Caco-2 (cell line): ENCODE results near the gene AFAP1L2. TPM values are rescaled to one million over a fixed set of nuclear protein-coding genes. Genes with fewer than 3 reads are reported as not detected.

Experiments used
- BruUV-seq: library from RNA; stranded (reverse); fragments of 400-500 nt; replicated peaks from 2 replicates; lab custom pipeline; 2021; lab: Mats Ljungman, UMichigan
- CTCF ChIA-PET: fragments of 300-600 bp; sonication (Branson Sonifier 250); formaldehyde crosslinking; loops from one replicate; lab custom pipeline; 2022; ENCODE audit warnings: antibody characterized with exemption; lab: Charles Lee
- POLR2A ChIA-PET: fragments of 300-600 bp; sonication (Branson Sonifier 250); formaldehyde crosslinking; loops from one replicate; lab custom pipeline; 2022; ENCODE audit warnings: antibody characterized with exemption; lab: Charles Lee
- DNase-seq, 2 experiments: peaks; one replicate each; pipeline versions ENCODE4 v3.0.0 to v3.0.0-alpha.2; 2020 to 2022
- H3K27me3 ChIP-seq: replicated peaks from 2 replicates; pipeline ENCODE4 v1.6.0; 2011; ENCODE audit warnings: low read length; ENCODE audit not compliant: control insufficient read depth, insufficient read depth
- H3K36me3 ChIP-seq: 2 replicates; pipeline ENCODE4 v1.5.1; 2011; ENCODE audit warnings: low read length; ENCODE audit not compliant: control insufficient read depth, insufficient read depth
- H3K4me1 ChIP-seq: fragments of 250-450 bp; sonication (Bioruptor Pico); 2 replicates; pipeline ENCODE4 v1.5.1; 2020; ENCODE audit warnings: mild to moderate bottlenecking
- H3K4me3 ChIP-seq: 2 replicates; pipeline ENCODE4 v1.5.1; 2011; ENCODE audit warnings: low read depth, mild to moderate bottlenecking, control low read depth, low read length
- H3K9me3 ChIP-seq: fragments of 250-450 bp; sonication (Bioruptor Pico); 2 replicates; pipeline ENCODE4 v1.5.1; 2020; ENCODE audit warnings: mild to moderate bottlenecking, moderate library complexity
- H3K27ac Mint-ChIP-seq: one replicate; pipeline ENCODE4 v1.8.0; 2022; ENCODE audit warnings: mixed read lengths; ENCODE audit not compliant: unreplicated experiment
- H3K27me3 Mint-ChIP-seq: one replicate; pipeline ENCODE4 v1.8.0; 2022; ENCODE audit warnings: mixed read lengths; ENCODE audit not compliant: insufficient read depth, unreplicated experiment
- H3K36me3 Mint-ChIP-seq: one replicate; pipeline ENCODE4 v1.8.0; 2022; ENCODE audit warnings: mild to moderate bottlenecking, mixed read lengths; ENCODE audit not compliant: insufficient read depth, unreplicated experiment
- H3K4me1 Mint-ChIP-seq: one replicate; pipeline ENCODE4 v1.8.0; 2022; ENCODE audit warnings: low read depth, mixed read lengths; ENCODE audit not compliant: unreplicated experiment
- H3K4me3 Mint-ChIP-seq: one replicate; pipeline ENCODE4 v1.8.0; 2022; ENCODE audit warnings: mild to moderate bottlenecking, moderate library complexity, mixed read lengths; ENCODE audit not compliant: unreplicated experiment
- H3K9me3 Mint-ChIP-seq: one replicate; pipeline ENCODE4 v1.8.0; 2022; ENCODE audit warnings: mixed read lengths; ENCODE audit not compliant: unreplicated experiment
- CTCF ChIP-seq, 2 experiments: fragments of 200-600 bp in 1 of 2; IDR thresholded peaks; 1 replicate in 1 of 2; 2 replicates in 1 of 2; pipeline versions ENCODE4 v1.5.1 to v1.8.0; 2011 to 2022; ENCODE audit warnings: antibody characterized with exemption in 1 of 2, control low read depth in 1 of 2, inconsistent platforms in 1 of 2, low read depth in 1 of 2, low read length in 1 of 2, mild to moderate bottlenecking in 1 of 2, moderate library complexity in 1 of 2; ENCODE audit not compliant: insufficient read depth in 1 of 2, severe bottlenecking in 1 of 2, unreplicated experiment in 1 of 2
- intact Hi-C: fragments of 100-400 bp; cut with micrococcal nuclease; formaldehyde crosslinking; loops from one replicate; pipeline ENCODE4 v1.10.0; 2022; ENCODE audit not compliant: unreplicated experiment
- total RNA-seq: library from RNA; stranded (reverse); gene quantifications from 2 replicates; pipeline ENCODE4 v1.2.3, GENCODE V29; 2022

AFAP1L2 gene
- total RNA-seq, 1 experiment from 2014 or later: 2.3 TPM

- intact Hi-C loops: no loop called here
- Histone ChIP-seq H3K4me3 (no peak overlapping the region), H3K9me3 (no peaks in the 10 kb centered on the region), H3K4me1 (no peaks in the 10 kb centered on the region), H3K27me3 (no peaks in the 10 kb centered on the region), H3K36me3 (no peaks in the 10 kb centered on the region)
- no peak for TF ChIP-seq CTCF (IDR thresholded peaks at IDR 0.05; ENCODE audit: insufficient read depth in 1 of 2, low read depth in 1 of 2, low read length in 1 of 2, severe bottlenecking in 1 of 2, unreplicated experiment in 1 of 2)
- ChIA-PET CTCF (no interaction called here), POLR2A (no interaction called here)
- no peaks in the 10 kb centered on the region for H3K9me3 Mint-ChIP-seq
- H3K36me3 Mint-ChIP-seq: no peaks in the 10 kb centered on the region
- no TSS peak for BruUV-seq
- H3K4me3 Mint-ChIP-seq: no peak overlapping the region
- H3K4me1 Mint-ChIP-seq: no peaks in the 10 kb centered on the region
- H3K27me3 Mint-ChIP-seq: no peaks in the 10 kb centered on the region
- no peak for DNase-seq
- no peak overlapping the region for H3K27ac Mint-ChIP-seq
These were observed 12.0 kb downstream of the AFAP1L2 start for GRCh38 chr10:114392112-114392835.

GRCh38 chr10:114391599-114391998 is 12.7 kb downstream of the AFAP1L2 start:
- no peaks in the 10 kb centered on the region for H3K9me3 Mint-ChIP-seq
- Histone ChIP-seq H3K4me3 (no peak overlapping the region), H3K36me3 (no peaks in the 10 kb centered on the region), H3K9me3 (no peaks in the 10 kb centered on the region), H3K27me3 (no peaks in the 10 kb centered on the region), H3K4me1 (no peaks in the 10 kb centered on the region)
- ChIA-PET CTCF (no interaction called here), POLR2A (no interaction called here)
- H3K4me3 Mint-ChIP-seq: no peak overlapping the region
- no peaks in the 10 kb centered on the region for H3K36me3 Mint-ChIP-seq
- TF ChIP-seq CTCF (IDR thresholded peaks at IDR 0.05; ENCODE audit: insufficient read depth in 1 of 2, low read depth in 1 of 2, low read length in 1 of 2, severe bottlenecking in 1 of 2, unreplicated experiment in 1 of 2): no peak
- DNase-seq: no peak
- no peaks in the 10 kb centered on the region for H3K27me3 Mint-ChIP-seq
- no peak overlapping the region for H3K27ac Mint-ChIP-seq
- no peaks in the 10 kb centered on the region for H3K4me1 Mint-ChIP-seq
- intact Hi-C loops: no loop called here
- no TSS peak for BruUV-seq

- POLR2A ChIA-PET: no interaction called here
- Mint-ChIP-seq H3K36me3 (no peaks in the 10 kb centered on the region), H3K9me3 (no peaks in the 10 kb centered on the region), H3K27me3 (no peaks in the 10 kb centered on the region), H3K4me1 (no peaks in the 10 kb centered on the region), H3K27ac (no peak overlapping the region), H3K4me3 (no peak overlapping the region)
- no peaks in the 10 kb centered on the region for H3K27me3 ChIP-seq
- H3K9me3 ChIP-seq: no peaks in the 10 kb centered on the region
- no peak for TF ChIP-seq CTCF (IDR thresholded peaks at IDR 0.05; ENCODE audit: insufficient read depth in 1 of 2, low read depth in 1 of 2, low read length in 1 of 2, severe bottlenecking in 1 of 2, unreplicated experiment in 1 of 2)
- no peaks in the 10 kb centered on the region for H3K4me1 ChIP-seq
- no peaks in the 10 kb centered on the region for H3K36me3 ChIP-seq
- H3K4me3 ChIP-seq: no peak overlapping the region
- CTCF ChIA-PET: interaction anchor here (1.4 to 4.2 kb wide), 2 partner anchors 66 to 86 kb away, joined by 3 to 35 read pairs; no protein-coding TSS in a partner anchor
- intact Hi-C loops: no loop called here
- no TSS peak for BruUV-seq
- DNase-seq: no peak
These were observed 14.9 kb downstream of the AFAP1L2 start for GRCh38 chr10:114389426-114389825.
